Fibroblast of lung (primary cell): ENCODE data around the gene IL18RAP. TPM values are rescaled to one million over a fixed set of nuclear protein-coding genes. Genes with fewer than 3 reads are reported as not detected.

Experiments
- DNase-seq, 2 donors: peaks; one replicate each; pipeline versions ENCODE4 v3.0.0 to v3.0.0-alpha.2; 2010; ENCODE audit warnings: low read depth in 2 of 2
- H2AFZ ChIP-seq: 2 replicates; pipeline ENCODE4 v1.5.1; 2012; ENCODE audit warnings: low read length, control low read depth, inconsistent platforms
- H3K27ac ChIP-seq: 2 replicates; pipeline ENCODE4 v1.5.1; 2011; ENCODE audit warnings: low read length, control low read depth; ENCODE audit not compliant: insufficient read depth
- H3K27me3 ChIP-seq: 2 replicates; pipeline ENCODE4 v1.5.1; 2011; ENCODE audit warnings: mild to moderate bottlenecking, low read length; ENCODE audit not compliant: control insufficient read depth, insufficient read depth
- H3K36me3 ChIP-seq: 2 replicates; pipeline ENCODE4 v1.5.1; 2011; ENCODE audit warnings: low read length; ENCODE audit not compliant: control insufficient read depth, insufficient read depth
- H3K4me1 ChIP-seq: 2 replicates; pipeline ENCODE4 v1.5.1; 2011; ENCODE audit warnings: low read length; ENCODE audit not compliant: control insufficient read depth, insufficient read depth; ENCODE audit errors: extremely low read depth
- H3K4me2 ChIP-seq: 2 replicates; pipeline ENCODE4 v1.5.1; 2011; ENCODE audit warnings: low read length, control low read depth; ENCODE audit not compliant: insufficient read depth; ENCODE audit errors: extremely low read depth
- H3K4me3 ChIP-seq, 4 experiments: fragments of 200-600 bp in 1 of 4; sonication (generic) in 1 of 4; replicated peaks in 1 of 4; 2 replicates each; pipeline ENCODE4 v1.5.1; 2011 to 2016; ENCODE audit warnings: low read length in 4 of 4, low read depth in 3 of 4, mild to moderate bottlenecking in 3 of 4, control low read depth in 2 of 4, inconsistent platforms in 1 of 4, mixed read lengths in 1 of 4; ENCODE audit not compliant: insufficient read depth in 1 of 4; ENCODE audit errors: control extremely low read depth in 1 of 4
- H3K79me2 ChIP-seq: 2 replicates; pipeline ENCODE4 v1.5.1; 2012; ENCODE audit warnings: mild to moderate bottlenecking, low read length, inconsistent platforms; ENCODE audit not compliant: control insufficient read depth, insufficient read depth
- H3K9ac ChIP-seq: 2 replicates; pipeline ENCODE4 v1.5.1; 2011; ENCODE audit warnings: mild to moderate bottlenecking, low read length, control low read depth; ENCODE audit not compliant: insufficient read depth
- H3K9me3 ChIP-seq: 2 replicates; pipeline ENCODE4 v1.5.1; 2012; ENCODE audit warnings: low read depth, low read length; ENCODE audit not compliant: control insufficient read depth, insufficient read depth
- H4K20me1 ChIP-seq: 2 replicates; pipeline ENCODE4 v1.5.1; 2011; ENCODE audit warnings: low read length; ENCODE audit not compliant: control insufficient read depth, insufficient read depth; ENCODE audit errors: extremely low read depth
- EZH2 ChIP-seq: IDR thresholded peaks from 2 replicates; pipeline ENCODE4 v1.5.1; 2012; ENCODE audit warnings: low read length, control low read depth, mild to moderate bottlenecking; ENCODE audit errors: missing control alignments
- polyA plus RNA-seq, 2 donors: library from polyadenylated mRNA; depleted of rRNA in 1 of 2; stranded (reverse) in 1 of 2; unstranded in 1 of 2; fragments of >200 nt; gene quantifications; 2 replicates each; pipeline ENCODE4 v1.2.1, GENCODE V29; 2011 to 2012; ENCODE audit warnings: missing spikeins in 1 of 2
- total RNA-seq: library from RNA; depleted of rRNA; stranded (reverse); fragments of >200 nt; gene quantifications from 2 replicates; pipeline ENCODE4 v1.2.1, GENCODE V29; 2014
- TF ChIP-seq, protein P1 (sequence below), 2 donors: IDR thresholded peaks in 1 of 2; conservative IDR thresholded peaks in 1 of 2; 1 replicate in 1 of 2; 2 replicates in 1 of 2; pipeline ENCODE4 v1.5.1; 2011 to 2012; ENCODE audit warnings: low read length in 2 of 2, control low read depth in 1 of 2, inconsistent platforms in 1 of 2, low read depth in 1 of 2, mild to moderate bottlenecking in 1 of 2

The IL18RAP gene
- total and polyA plus RNA-seq, 2 donors (not counting 1 experiment from before 2014, with no cell fraction given): not detected

DNA sequence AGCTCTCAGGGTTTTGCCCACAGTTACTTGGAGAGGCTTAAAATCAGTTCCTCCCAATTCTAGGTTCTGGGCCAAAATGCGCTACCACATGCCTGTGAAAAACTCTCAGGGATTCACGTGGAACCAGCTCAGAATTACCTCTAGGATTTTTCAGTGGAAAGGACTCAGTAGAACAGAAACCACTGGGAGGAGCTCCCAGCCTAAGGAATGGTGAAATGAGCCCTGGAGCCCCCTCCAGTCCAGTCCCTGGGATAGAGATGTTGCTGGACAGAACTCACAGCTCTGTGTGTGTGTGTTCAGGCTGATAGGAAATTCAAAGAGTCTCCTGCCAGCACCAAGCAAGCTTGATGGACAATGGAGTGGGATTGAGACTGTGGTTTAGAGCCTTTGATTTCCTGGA lies 29.0 kb downstream of the IL18RAP start:
- Histone ChIP-seq H3K27ac (no peak overlapping the region), H3K36me3 (no peaks in the 10 kb centered on the region), H3K4me2 (no peak overlapping the region), H3K4me3 (no peak overlapping the region), H4K20me1 (no peaks in the 10 kb centered on the region), H2AFZ (no peak overlapping the region), H3K9ac (no peak overlapping the region), H3K4me1 (no peaks in the 10 kb centered on the region), H3K9me3 (no peaks in the 10 kb centered on the region), H3K27me3 (no peaks in the 10 kb centered on the region), H3K79me2 (no peaks in the 10 kb centered on the region)
- TF ChIP-seq EZH2: no peak
- TF ChIP-seq, protein P1, sequence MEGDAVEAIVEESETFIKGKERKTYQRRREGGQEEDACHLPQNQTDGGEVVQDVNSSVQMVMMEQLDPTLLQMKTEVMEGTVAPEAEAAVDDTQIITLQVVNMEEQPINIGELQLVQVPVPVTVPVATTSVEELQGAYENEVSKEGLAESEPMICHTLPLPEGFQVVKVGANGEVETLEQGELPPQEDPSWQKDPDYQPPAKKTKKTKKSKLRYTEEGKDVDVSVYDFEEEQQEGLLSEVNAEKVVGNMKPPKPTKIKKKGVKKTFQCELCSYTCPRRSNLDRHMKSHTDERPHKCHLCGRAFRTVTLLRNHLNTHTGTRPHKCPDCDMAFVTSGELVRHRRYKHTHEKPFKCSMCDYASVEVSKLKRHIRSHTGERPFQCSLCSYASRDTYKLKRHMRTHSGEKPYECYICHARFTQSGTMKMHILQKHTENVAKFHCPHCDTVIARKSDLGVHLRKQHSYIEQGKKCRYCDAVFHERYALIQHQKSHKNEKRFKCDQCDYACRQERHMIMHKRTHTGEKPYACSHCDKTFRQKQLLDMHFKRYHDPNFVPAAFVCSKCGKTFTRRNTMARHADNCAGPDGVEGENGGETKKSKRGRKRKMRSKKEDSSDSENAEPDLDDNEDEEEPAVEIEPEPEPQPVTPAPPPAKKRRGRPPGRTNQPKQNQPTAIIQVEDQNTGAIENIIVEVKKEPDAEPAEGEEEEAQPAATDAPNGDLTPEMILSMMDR (conservative IDR thresholded peaks at IDR 0.05 in 1 of 2, IDR thresholded peaks at IDR 0.05 in 1 of 2; ENCODE audit: low read depth in 1 of 2, low read length in 2 of 2): no peak
- DNase-seq: no peak

DNA sequence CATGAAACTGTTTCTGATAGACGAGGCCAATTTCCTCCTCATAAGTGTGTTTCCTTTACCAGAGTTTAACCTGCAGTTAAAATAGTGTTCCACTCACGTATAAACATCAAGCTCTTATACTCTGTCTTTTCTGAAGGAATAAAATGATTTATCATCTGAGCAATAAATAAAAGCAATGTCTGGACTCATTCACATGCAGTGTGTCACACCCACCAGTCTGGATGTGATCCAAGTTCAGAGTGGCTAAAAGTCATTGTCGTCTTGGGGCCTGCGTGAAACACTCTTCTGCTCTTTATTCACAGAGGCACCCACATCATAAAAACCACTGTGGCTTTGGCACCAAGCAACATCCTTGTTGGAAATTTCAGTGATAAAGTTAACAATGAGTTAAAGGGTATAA lies 30.5 kb downstream of the IL18RAP start:
- H3K27ac ChIP-seq: no peak overlapping the region
- no peak overlapping the region for H3K4me3 ChIP-seq
- TF ChIP-seq, protein P1 (conservative IDR thresholded peaks at IDR 0.05 in 1 of 2, IDR thresholded peaks at IDR 0.05 in 1 of 2; ENCODE audit: low read depth in 1 of 2, low read length in 2 of 2): no peak
- TF ChIP-seq EZH2: no peak
- no peak for DNase-seq
- no peak overlapping the region for H3K4me2 ChIP-seq
- no peak overlapping the region for H3K9ac ChIP-seq
- no peak overlapping the region for H2AFZ ChIP-seq
- no peaks in the 10 kb centered on the region for H3K4me1 ChIP-seq
- H3K27me3 ChIP-seq: no peaks in the 10 kb centered on the region
- H3K9me3 ChIP-seq: no peaks in the 10 kb centered on the region
- no peaks in the 10 kb centered on the region for H3K79me2 ChIP-seq
- H3K36me3 ChIP-seq: no peaks in the 10 kb centered on the region
- H4K20me1 ChIP-seq: no peaks in the 10 kb centered on the region

DNA sequence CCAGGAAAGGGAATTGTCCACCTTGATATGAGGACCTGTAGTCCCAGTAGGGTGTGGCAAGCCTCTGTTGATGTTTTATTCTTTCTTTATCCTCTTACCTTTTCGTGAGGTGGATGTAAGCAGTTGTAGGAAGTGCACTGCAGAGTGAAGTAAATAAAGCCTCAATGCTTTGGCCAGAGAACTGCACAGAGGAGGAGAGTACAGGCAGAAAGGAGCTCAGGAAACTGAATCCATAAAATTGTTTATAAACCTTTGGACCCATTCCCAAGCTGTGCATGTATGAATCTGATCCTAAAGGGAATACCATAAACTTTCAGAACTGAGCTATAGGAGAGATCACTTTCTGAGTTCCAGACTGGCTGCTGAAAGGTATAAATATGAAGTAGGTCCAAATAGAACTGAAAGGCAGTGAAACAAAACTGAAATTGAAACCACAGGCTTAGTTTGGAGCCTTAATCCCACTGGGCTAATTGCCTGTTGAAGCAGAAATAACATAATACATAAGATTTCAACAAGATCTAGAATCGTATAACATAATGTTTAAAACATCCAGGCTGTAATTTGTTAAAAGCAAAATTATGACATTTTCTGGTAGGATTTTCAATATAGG lies 32.2 kb downstream of the IL18RAP start:
- Histone ChIP-seq H4K20me1 (no peaks in the 10 kb centered on the region), H3K9me3 (no peaks in the 10 kb centered on the region), H3K4me2 (no peak overlapping the region), H3K9ac (no peak overlapping the region), H3K4me3 (no peak overlapping the region), H3K27me3 (no peaks in the 10 kb centered on the region), H3K79me2 (no peaks in the 10 kb centered on the region), H2AFZ (no peak overlapping the region), H3K27ac (no peak overlapping the region), H3K4me1 (no peaks in the 10 kb centered on the region), H3K36me3 (no peaks in the 10 kb centered on the region)
- no peak for DNase-seq
- TF ChIP-seq EZH2: no peak
- TF ChIP-seq, protein P1 (conservative IDR thresholded peaks at IDR 0.05 in 1 of 2, IDR thresholded peaks at IDR 0.05 in 1 of 2; ENCODE audit: low read depth in 1 of 2, low read length in 2 of 2): no peak
